NCI-H2081 (cell line): ENCODE data around the gene ADGRG2.
A peak's percentile ranks its signal among the peaks of the same experiment; 100 is the strongest.
"Not testable (repeated sequence)": the region's sequence is repeated elsewhere in the genome, so short reads cannot be mapped to it uniquely, and the experiment has no call there.

Experiments used
- DNase-seq, 2 experiments: peaks; one replicate each; lab custom pipeline; 2025; lab: John Stamatoyannopoulos, UW

ADGRG2 gene

DNA sequence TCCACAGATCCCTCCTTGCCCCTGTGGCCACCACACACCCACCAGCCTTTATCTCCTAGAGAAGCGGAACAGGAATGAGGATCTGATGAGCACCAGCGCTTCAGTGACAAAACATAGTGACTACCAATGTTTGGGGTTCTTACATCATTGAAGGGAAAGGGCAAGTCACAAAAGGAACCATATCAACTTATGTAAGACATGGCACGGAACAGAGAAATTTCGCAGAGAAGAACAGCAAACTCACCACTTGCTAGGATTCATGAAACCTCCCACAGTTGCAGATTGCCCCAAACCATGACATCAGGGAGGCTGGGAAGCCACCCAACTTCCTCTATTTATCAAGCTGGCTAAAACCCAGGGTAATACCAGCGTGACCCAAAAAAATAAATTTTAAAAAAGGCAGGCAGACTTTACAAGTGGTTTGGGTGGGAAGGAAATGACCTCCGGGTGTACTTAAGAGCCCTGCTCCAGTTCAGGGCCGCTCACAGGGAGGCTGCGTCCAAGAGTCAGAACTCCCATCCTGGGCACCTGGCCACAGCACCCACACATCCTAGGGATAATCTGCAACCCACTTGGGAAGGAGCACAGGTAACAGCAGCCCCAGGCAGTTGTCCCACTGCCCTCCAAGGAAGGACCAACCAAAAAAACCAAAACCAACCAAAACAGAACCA lies 36.0 kb downstream of the ADGRG2 start:
- no peak for DNase-seq

DNA sequence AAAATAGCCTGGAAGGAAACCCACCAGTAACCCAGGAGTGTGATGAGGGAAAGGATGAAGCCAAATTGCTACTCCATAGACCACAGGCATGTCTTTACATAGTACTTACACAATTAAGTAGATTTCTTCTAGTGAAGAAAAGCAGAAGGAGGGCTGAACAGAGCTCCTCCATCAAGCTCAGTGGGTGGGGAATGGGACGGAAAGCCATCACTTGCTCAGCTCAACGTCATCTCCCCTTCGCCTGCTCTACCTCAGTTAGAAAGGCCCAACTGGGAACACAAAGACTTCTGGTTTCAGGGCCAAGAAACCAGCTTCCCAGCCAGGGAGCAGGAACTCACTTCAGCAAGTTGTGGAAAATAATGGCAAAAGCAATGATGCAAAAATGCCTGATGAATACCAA lies 36.6 kb downstream of the ADGRG2 start:
- DNase-seq: no peak

DNA sequence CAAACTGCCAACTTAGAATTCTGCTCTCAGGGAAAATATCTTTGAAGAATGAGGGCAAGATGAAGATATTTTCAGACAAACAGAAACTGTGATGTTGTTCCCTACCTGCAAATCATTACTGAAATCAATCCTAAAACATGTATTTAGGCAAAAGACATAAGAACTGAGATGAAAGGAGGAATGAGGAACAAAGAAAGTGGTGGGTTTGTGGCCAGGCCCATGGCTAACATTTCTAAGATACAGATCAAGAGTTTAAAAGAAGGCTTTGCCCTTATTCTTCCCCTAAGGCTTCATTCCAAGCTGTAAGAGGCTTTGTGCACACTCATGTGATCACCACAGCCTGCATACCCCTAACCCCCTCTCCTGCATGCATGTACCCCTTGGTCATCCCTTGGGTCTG lies 46.5 kb downstream of the ADGRG2 start:
- no peak for DNase-seq

DNA sequence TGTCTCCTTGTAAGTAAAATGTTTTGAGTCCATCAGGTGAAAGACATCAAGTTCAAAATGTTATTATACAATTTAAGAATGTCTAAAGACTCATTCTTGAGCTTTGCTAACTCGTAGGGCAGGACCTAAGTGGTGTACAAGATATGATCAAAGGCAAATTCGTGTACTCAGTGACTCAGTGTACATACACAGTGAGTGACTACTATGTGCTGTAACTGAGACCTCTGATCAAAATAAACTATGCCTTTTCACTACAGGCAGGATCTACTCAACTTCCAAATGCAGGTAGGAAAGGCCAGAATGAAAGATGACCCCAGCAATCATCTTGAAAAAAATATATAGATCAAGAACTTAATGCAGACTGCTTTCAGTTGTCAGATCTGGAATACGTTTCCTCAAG lies 49.9 kb downstream of the ADGRG2 start:
- no peak for DNase-seq

DNA sequence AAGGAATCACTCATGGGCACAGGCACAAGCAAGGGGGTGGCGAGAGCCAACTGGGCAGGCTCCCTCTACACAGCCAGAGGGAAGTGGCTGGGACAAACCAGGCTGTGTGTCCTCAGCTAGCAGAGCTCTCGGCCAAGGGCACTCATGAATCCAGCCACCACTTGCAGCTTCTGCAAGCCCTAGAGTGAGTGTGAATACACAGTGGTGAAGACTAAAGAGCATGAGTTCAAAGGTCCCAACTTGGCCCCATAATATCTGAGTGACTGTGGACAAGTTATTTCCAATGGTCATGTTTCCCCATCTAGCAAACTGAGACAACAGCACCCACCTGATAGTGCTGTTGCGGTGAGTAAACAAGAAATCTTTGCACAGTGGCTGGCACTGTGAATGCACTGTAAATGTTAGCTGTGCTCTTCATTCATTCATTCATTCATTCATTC lies 51.7 kb downstream of the ADGRG2 start:
- DNase-seq: no peak

GRCh38 chrX:19066987-19067386 lies 55.3 kb downstream of the ADGRG2 start:
- DNase-seq: not testable (repeated sequence)

DNA sequence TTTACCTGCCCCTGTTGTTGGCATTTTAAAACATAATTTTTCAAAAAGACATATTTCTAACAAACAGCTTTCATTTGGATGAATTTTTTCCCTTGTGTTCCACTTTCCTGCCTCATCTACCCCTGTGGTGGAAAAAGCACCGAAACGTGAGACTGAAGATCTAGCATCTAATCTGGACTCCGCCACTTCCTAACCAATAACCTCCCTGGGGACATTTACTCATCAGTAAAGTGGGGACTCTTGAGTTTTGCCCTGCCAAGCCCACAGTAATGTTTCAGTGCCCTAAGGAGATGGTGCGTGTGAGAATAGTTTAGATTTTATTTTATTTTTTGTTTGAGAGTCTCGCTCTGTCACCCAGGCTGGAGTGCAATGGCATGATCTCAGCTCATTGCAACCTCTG lies 56.7 kb downstream of the ADGRG2 start:
- no peak for DNase-seq

DNA sequence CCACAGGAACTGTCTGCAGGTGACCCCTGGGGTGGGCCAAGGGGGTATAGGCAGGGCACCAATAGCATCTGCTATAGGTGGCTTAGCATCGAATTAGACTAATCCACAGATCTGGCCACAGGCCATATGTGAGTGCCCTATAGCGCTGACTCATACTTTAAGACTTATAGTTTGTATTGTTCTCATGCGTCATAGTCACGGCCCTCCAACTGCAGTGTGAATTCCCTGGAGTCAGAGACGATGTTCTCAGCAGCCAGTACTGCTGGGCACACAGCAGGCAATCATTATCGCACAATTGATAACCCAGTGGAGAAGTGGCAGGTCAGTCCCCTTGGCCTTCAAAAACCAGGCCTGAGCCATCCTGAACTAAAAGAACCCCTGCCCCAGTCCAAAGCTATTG lies 58.1 kb downstream of the ADGRG2 start:
- DNase-seq: no peak

- no peak for DNase-seq
Observed at GRCh38 chrX:19063030-19063429, 59.2 kb downstream of the ADGRG2 start.

DNA sequence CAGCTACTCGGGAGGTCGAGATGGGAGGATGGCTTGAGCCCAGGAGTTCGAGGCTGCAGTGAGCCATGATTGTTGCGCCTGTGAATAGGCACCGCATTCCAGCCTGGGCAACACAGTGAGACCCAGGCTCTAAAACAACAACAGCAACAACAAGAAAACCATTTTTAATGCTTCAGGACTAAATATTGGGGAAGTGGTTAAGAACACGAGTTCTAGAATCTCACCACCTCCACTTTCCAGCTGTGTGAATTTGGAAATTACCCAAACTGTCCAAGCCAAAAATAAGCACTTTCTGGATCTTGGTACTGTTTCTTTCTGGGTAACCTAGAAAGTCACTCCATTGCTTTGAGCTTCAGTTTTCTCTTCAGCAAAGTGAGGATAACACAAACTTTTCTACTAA lies 63.2 kb downstream of the ADGRG2 start:
- no peak for DNase-seq

DNA sequence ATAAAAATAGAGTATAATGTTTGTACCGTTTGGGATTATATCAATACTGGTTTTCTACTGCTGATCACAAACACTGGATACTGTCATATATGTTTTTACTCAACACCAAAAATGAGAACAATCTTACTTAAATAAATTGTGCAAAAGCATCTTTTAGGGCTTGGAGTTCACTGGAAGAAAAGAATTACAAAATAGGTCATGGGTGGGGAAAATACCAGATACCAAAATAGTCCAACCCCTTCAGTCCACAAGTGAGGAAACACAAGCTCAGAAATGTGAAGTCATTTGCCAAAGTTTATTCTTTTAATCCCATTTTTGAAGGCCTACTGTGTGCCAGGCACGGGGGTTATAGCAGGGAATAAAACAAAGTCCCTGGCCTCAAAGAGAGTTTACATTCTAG lies 64.4 kb downstream of the ADGRG2 start:
- DNase-seq: no peak

DNA sequence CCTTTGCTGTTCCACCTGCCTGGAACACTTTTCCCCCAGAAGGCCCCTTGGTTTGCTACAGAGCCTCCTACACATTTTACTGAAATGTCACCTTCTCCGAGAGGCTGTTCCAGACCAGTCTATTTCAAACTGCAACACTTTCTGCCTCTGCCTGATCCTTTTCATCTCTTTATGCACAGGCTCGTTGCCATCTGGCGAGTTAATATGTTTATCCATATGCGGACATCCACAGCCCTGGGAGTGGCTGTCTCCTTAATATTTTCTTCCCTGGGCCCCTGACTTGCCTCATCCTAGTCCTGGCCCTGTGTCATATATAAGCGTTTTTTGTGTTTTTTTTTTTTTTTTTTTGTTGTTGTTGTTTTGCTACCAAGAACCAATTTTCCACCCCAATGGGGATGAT lies 73.2 kb downstream of the ADGRG2 start:
- no peak for DNase-seq

DNA sequence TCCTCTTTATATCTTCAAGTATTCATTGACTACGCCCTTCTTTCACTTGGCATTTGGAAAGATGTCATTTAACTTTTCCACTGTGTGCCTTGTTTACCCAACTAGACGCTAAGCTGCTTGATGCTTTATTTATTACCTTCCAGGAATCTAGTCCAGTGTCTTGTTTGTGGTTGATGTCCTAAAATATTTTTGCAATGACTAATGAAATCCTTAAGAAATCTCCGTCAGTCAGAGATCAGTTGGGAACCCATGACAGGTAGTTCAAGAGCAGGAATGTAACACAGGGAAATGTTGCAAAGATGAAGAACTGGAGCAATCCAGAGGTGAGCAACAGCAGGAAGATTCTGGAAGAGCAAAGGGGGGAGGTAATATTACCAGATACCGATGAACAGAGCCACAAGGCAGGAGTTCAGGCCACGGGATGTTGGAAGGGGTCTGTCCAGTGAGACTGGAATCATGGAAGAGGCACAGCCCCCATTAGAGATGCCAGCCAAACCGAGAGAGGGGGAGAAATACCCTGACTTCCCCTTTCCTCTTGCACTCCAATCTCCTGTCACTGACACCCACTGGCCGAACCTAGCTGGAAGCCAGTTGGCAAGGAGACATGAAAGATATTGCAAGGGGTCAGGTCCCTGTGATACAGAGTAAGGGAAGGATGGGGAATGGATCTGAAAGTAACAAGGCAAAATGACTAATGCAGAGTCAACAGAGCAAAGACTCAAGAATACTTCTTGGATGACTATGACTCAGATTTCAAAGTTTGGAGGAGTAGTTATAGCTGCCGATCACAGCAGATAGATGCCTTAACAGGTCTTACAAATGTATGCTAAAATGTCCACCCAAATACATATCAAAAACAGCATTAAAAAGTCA lies 75.7 kb downstream of the ADGRG2 start:
- DNase-seq: no peak

DNA sequence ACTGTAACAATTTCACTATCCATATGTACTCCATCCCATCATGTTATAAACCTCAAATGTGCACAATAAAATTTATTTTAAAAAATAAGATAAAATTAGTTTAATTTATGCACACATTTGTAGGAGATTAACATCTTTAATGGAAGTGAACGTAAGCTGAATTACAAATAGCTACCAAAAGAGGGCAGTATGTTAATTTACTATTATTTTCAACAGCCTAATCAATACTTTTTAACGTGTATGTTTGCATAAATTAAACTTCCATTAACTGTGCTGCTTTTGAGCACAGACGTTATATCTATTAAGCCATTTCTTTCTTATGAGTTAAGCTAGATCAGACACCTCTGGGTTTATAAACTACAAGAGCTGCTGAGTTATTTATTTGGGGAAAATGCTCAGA lies 81.9 kb downstream of the ADGRG2 start:
- DNase-seq: no peak

GRCh38 chrX:19034025-19034424 lies 88.2 kb downstream of the ADGRG2 start:
- DNase-seq: no peak

- no peak for DNase-seq
Observed at GRCh38 chrX:19030805-19031204, 91.5 kb downstream of the ADGRG2 start.

DNA sequence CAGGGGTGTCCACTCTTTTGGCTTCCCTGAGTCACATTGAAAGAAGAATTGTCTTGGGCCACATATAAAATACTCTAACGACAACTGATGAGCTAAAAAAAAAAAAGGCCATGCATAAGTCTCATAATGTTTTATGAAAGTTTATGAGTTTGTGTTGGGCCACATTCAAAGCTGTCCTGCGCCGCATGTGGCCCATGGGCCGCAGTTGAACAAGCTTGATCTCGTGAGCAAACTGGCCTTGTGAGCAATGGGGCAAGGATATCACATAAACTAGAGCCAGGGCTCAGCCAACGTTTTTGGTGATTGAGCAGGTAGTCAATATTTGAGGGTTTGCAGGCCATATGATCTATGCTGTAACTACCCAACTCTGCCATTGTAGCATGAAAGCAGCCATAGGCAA lies 93.7 kb downstream of the ADGRG2 start:
- no peak for DNase-seq

DNA sequence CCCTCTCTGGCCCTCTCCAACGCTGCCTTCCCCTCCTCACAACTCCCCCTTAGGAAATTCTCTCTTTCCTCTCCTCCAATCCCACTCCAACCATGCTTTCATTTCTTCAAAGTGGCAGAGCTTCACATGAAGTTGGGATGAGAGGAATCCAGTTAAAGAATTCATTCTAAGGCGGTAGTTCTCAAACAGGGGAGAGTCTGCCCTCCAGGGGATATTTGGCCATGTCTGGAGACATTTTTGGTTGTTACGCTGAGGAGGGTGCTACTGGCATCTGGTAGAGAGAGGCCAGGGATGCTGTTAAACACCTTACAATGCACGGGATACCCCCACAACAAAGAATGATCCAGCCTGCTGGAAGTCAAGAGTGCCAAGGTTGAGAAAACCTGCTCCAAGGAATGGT lies 97.9 kb downstream of the ADGRG2 start:
- DNase-seq: no peak

DNA sequence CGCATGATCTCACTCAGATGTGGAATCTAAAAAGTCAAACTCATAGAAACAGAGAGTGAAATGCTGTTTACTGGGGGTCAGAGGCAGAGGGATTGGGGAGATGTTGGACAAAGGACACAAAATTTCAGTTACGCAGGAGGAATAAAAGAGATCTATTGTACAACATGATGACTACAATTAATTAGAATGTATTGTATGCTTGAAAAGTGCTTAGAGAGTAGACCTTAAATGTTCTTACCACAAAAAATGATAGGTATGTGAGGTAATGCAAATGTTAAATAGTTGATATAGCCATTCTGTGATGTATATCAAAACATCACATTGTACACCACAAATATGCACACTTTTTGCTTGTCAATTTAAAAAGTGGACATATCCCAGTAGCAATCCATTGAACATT lies 102.3 kb downstream of the ADGRG2 start:
- no peak for DNase-seq

- DNase-seq: peak; percentile 24 to 33
Observed at GRCh38 chrX:19017271-19017670, 105.0 kb downstream of the ADGRG2 start.

DNA sequence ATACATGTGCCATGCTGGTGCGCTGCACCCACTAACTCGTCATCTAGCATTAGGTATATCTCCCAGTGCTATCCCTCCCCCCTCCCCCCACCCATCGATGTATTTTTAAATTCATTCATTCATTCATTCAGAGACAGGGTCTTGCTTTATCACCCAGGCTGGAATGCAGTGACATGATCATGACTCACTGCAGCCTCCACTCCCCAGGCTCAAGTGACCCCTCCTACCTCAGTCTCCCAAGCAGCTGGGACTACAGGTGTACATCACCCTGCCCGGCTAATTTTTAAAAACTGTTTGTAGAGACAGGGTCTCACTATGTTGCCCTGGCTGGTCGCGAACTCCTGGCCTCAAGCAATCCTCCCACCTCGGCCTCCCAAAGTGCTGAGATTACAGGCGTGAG lies 105.7 kb downstream of the ADGRG2 start:
- not testable (repeated sequence) for DNase-seq

GRCh38 chrX:19007868-19008267 lies 114.4 kb downstream of the ADGRG2 start:
- DNase-seq: no peak

- DNase-seq: no peak
Observed at GRCh38 chrX:19007011-19007410, 115.3 kb downstream of the ADGRG2 start.

GRCh38 chrX:19005909-19006308 lies 116.4 kb downstream of the ADGRG2 start:
- DNase-seq: no peak
